Neuronal stem cell (in vitro differentiated cells): ENCODE measurements around the gene CTRL.

ENCODE experiments used
- DNase-seq: peaks from one replicate; pipeline ENCODE4 v3.0.0-alpha.2; 2013; ENCODE audit warnings: low spot score
- H2AFZ ChIP-seq: one replicate; pipeline ENCODE4 v1.6.1; 2013; ENCODE audit warnings: mild to moderate bottlenecking, low read length, inconsistent platforms
- H2AK5ac ChIP-seq: 2 replicates; pipeline ENCODE4 v1.6.1; 2013; ENCODE audit warnings: low read depth, mild to moderate bottlenecking, inconsistent platforms, low read length, moderate library complexity, mixed read lengths
- H2BK120ac ChIP-seq: 2 replicates; pipeline ENCODE4 v1.6.1; 2013; ENCODE audit warnings: low read depth, mild to moderate bottlenecking, inconsistent platforms, low read length, moderate library complexity, mixed read lengths
- H2BK12ac ChIP-seq: one replicate; pipeline ENCODE4 v1.6.1; 2013; ENCODE audit warnings: low read length, inconsistent platforms
- H2BK15ac ChIP-seq: 2 replicates; pipeline ENCODE4 v1.6.1; 2013; ENCODE audit warnings: mild to moderate bottlenecking, low read length, inconsistent platforms, mixed read lengths
- H2BK5ac ChIP-seq: one replicate; pipeline ENCODE4 v1.6.1; 2013; ENCODE audit warnings: inconsistent platforms, mild to moderate bottlenecking, low read length, moderate library complexity
- H3K14ac ChIP-seq: one replicate; pipeline ENCODE4 v1.6.1; 2013; ENCODE audit warnings: low read length, inconsistent platforms
- H3K18ac ChIP-seq: 2 replicates; pipeline ENCODE4 v1.6.1; 2013; ENCODE audit warnings: low read length, inconsistent platforms
- H3K23ac ChIP-seq: 2 replicates; pipeline ENCODE4 v1.6.1; 2013; ENCODE audit warnings: low read depth, mild to moderate bottlenecking, mixed read lengths, low read length, inconsistent platforms; ENCODE audit not compliant: poor library complexity
- H3K27ac ChIP-seq: replicated peaks from 3 replicates; pipeline ENCODE4 v1.5.1; 2013; ENCODE audit warnings: low read length, inconsistent platforms
- H3K27me3 ChIP-seq, 3 experiments: 2 replicates each; pipeline ENCODE4 v1.6.1; 2013; ENCODE audit warnings: low read length in 3 of 3, mild to moderate bottlenecking in 2 of 3, inconsistent platforms in 1 of 3, low read depth in 1 of 3, mixed read lengths in 1 of 3, moderate library complexity in 1 of 3; ENCODE audit not compliant: control insufficient read depth in 3 of 3, insufficient read depth in 3 of 3
- H3K36me3 ChIP-seq, 2 donors: replicated peaks in 1 of 2; 2 replicates each; pipeline ENCODE4 v1.6.1; 2013; ENCODE audit warnings: low read length in 2 of 2; ENCODE audit not compliant: control insufficient read depth in 2 of 2, insufficient read depth in 2 of 2
- H3K4ac ChIP-seq: 2 replicates; pipeline ENCODE4 v1.6.1; 2013; ENCODE audit warnings: inconsistent platforms, mild to moderate bottlenecking, low read length, moderate library complexity
- H3K4me1 ChIP-seq, 2 donors: 1 replicate in 1 of 2; 2 replicates in 1 of 2; pipeline ENCODE4 v1.6.1; 2013; ENCODE audit warnings: low read length in 2 of 2, low read depth in 1 of 2; ENCODE audit not compliant: control insufficient read depth in 2 of 2, insufficient read depth in 1 of 2
- H3K4me2 ChIP-seq: one replicate; pipeline ENCODE4 v1.6.1; 2013; ENCODE audit warnings: mild to moderate bottlenecking, low read length, inconsistent platforms; ENCODE audit not compliant: insufficient read depth, poor library complexity, severe bottlenecking
- H3K4me3 ChIP-seq, 2 donors: 2 replicates each; pipeline ENCODE4 v1.5.1; 2013; ENCODE audit warnings: low read length in 2 of 2, mild to moderate bottlenecking in 2 of 2, inconsistent platforms in 1 of 2, moderate library complexity in 1 of 2
- H3K79me1 ChIP-seq: one replicate; pipeline ENCODE4 v1.6.1; 2013; ENCODE audit warnings: low read depth, mild to moderate bottlenecking, inconsistent platforms, low read length, moderate library complexity
- H3K9ac ChIP-seq: one replicate; pipeline ENCODE4 v1.6.1; 2013; ENCODE audit warnings: mild to moderate bottlenecking, low read depth, low read length, inconsistent platforms; ENCODE audit not compliant: poor library complexity
- H3K9me3 ChIP-seq, 2 donors: replicated peaks in 1 of 2; 2 replicates each; pipeline versions ENCODE3 to v1.6.1; 2013; ENCODE audit warnings: low read length in 2 of 2, mild to moderate bottlenecking in 2 of 2, inconsistent platforms in 1 of 2, low read depth in 1 of 2, mixed read lengths in 1 of 2, moderate library complexity in 1 of 2; ENCODE audit not compliant: control insufficient read depth in 2 of 2, insufficient read depth in 1 of 2
- H4K8ac ChIP-seq: one replicate; pipeline ENCODE4 v1.6.1; 2013; ENCODE audit warnings: low read depth, mild to moderate bottlenecking, inconsistent platforms, low read length, moderate library complexity
- H4K91ac ChIP-seq: one replicate; pipeline ENCODE4 v1.6.1; 2013; ENCODE audit warnings: low read length, low read depth, mild to moderate bottlenecking, inconsistent platforms; ENCODE audit not compliant: poor library complexity
- WGBS, 2 donors: extraction: QIAGEN DNeasy Blood & Tissue Kit; methylation state at CpG; one replicate each; pipeline ENCODE4 v1.1.7; 2013; ENCODE audit warnings: missing lambda C conversion rate in 2 of 2, mixed read lengths in 1 of 2; ENCODE audit not compliant: insufficient read length in 2 of 2, insufficient replicate concordance in 1 of 2; ENCODE audit errors: extremely low coverage in 2 of 2; 5-methylcytosine and 5-hydroxymethylcytosine counted together

Gene CTRL

DNA sequence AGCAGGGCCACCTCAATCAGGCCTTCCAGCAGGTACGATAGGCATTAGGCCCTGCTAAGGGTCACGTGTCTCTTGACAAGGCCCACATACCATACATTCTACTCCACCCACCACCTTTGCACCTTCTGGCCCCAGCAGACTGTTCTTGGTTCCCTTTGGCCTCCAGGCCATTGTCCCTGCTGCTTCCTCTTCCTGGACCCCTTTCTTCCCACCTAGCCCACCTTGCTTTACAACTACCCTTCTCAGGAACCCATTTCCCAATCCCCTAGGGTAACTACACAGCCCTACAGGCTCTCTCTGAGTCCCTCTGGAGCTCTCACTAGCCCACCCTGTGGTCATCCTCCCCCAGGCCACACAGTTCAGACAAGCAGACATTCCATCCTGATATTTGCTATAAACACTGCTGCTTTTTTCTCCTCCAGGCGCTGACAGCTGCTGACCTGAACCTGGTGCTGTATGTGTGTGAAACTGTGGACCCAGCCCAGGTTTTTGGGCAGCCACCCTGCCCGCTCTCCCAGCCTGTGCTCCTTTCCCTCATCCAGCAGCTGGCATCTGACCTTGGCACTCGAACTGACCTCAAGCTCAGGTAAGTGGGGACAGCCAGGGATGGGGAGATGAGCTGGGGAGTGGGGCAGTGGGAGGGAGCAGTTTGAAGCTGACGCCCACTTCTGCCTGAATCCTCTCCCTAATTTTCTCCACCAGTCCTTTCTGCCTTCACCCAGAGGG is 48.4 kb downstream of the CTRL start:
- no peak overlapping the region for H2BK15ac ChIP-seq
- no peak for DNase-seq
- H3K9me3 ChIP-seq, result peaks cover 0 to 1% of the 10 kb centered on the region in 2 donors
- no peak overlapping the region for H3K4me2 ChIP-seq
- H3K36me3 ChIP-seq, result peaks cover 54 to 68% of the 10 kb centered on the region in 2 donors
- H3K23ac ChIP-seq, result no peak overlapping the region
- no peak overlapping the region for H2BK5ac ChIP-seq
- H2BK12ac ChIP-seq, result no peak overlapping the region
- no peaks in the 10 kb centered on the region for H3K27me3 ChIP-seq
- no peak overlapping the region for H4K91ac ChIP-seq
- no peak overlapping the region for H2AFZ ChIP-seq
- no peak overlapping the region for H3K4me3 ChIP-seq
- no peak overlapping the region for H3K18ac ChIP-seq
- H4K8ac ChIP-seq, result no peak overlapping the region
- H3K14ac ChIP-seq, result no peak overlapping the region
- H3K4me1 ChIP-seq, result peaks cover 0 to 3% of the 10 kb centered on the region in 2 donors
- H3K9ac ChIP-seq, result no peak overlapping the region
- H3K79me1 ChIP-seq, result peaks cover 5% of the 10 kb centered on the region
- no peak overlapping the region for H2AK5ac ChIP-seq
- no peak overlapping the region for H3K27ac ChIP-seq
- no CpG with 5 or more reads among the region's 6 CpGs for WGBS, 2 donors
- H2BK120ac ChIP-seq, result no peak overlapping the region
- H3K4ac ChIP-seq, result no peak overlapping the region

DNA sequence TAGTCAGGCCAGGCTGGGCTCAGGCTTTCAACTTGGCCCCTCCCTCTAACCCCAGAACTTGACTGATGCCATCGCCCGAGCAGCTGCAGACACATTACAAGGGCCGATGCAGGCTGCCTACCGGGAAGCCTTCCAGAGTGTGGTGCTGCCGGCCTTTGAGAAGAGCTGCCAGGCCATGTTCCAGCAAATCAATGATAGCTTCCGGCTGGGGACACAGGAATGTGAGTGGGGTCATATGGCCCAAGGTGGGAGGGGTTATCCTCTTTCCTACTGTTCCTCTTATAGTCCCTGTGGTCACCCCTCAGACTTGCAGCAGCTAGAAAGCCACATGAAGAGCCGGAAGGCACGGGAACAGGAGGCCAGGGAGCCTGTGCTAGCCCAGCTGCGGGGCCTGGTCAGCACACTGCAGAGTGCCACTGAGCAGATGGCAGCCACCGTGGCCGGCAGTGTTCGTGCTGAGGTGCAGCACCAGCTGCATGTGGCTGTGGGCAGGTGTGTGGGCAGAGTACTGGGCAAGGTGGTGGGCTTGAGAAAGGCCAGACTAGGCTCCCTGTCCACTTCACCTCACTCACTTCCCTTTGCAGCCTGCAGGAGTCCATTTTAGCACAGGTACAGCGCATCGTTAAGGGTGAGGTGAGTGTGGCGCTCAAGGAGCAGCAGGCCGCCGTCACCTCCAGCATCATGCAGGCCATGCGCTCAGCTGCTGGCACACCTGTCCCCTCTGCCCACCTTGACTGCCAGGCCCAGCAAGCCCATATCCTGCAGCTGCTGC is 49.1 kb downstream of the CTRL start:
- H3K27ac ChIP-seq, result no peak overlapping the region
- no peak for DNase-seq

GRCh38 chr16:67881621-67882161 is 50.0 kb downstream of the CTRL start:
- Histone ChIP-seq H2BK15ac (no peak overlapping the region), H4K8ac (no peak overlapping the region), H3K9ac (no peak overlapping the region), H3K23ac (no peak overlapping the region), H4K91ac (no peak overlapping the region), H3K9me3 (peaks cover 0 to 1% of the 10 kb centered on the region in 2 donors), H2BK5ac (no peak overlapping the region), H3K4me2 (no peak overlapping the region), H3K27ac (no peak overlapping the region), H3K36me3 (peaks cover 70 to 84% of the 10 kb centered on the region in 2 donors), H2BK12ac (no peak overlapping the region), H3K4ac (no peak overlapping the region), H3K79me1 (peaks cover 8% of the 10 kb centered on the region), H2BK120ac (no peak overlapping the region), H3K18ac (no peak overlapping the region), H3K4me3 (no peak overlapping the region), H3K27me3 (no peaks in the 10 kb centered on the region), H3K14ac (no peak overlapping the region), H3K4me1 (peaks cover 0 to 3% of the 10 kb centered on the region in 2 donors), H2AFZ (no peak overlapping the region), H2AK5ac (no peak overlapping the region)
- WGBS, 2 donors, result no CpG with 5 or more reads among the region's 21 CpGs
- DNase-seq, result no peak

More for the DNA sequence above, 49.1 kb downstream of the CTRL start:
- H3K4me2 ChIP-seq, result no peak overlapping the region
- H4K91ac ChIP-seq, result no peak overlapping the region
- no peak overlapping the region for H3K18ac ChIP-seq
- peaks cover 62 to 75% of the 10 kb centered on the region in 2 donors for H3K36me3 ChIP-seq
- H3K9me3 ChIP-seq, result peaks cover 0 to 1% of the 10 kb centered on the region in 2 donors
- H3K14ac ChIP-seq, result no peak overlapping the region
- peaks cover 5% of the 10 kb centered on the region for H3K79me1 ChIP-seq
- no peak overlapping the region for H3K4me3 ChIP-seq
- H2BK120ac ChIP-seq, result no peak overlapping the region
- H2AFZ ChIP-seq, result no peak overlapping the region
- no peak overlapping the region for H4K8ac ChIP-seq
- WGBS, 2 donors, result no CpG with 5 or more reads among the region's 18 CpGs
- no peak overlapping the region for H2AK5ac ChIP-seq
- H3K4me1 ChIP-seq, result peaks cover 0 to 3% of the 10 kb centered on the region in 2 donors
- H2BK5ac ChIP-seq, result no peak overlapping the region
- H2BK12ac ChIP-seq, result no peak overlapping the region
- no peak overlapping the region for H3K4ac ChIP-seq
- no peak overlapping the region for H2BK15ac ChIP-seq
- H3K23ac ChIP-seq, result no peak overlapping the region
- no peak overlapping the region for H3K9ac ChIP-seq
- no peaks in the 10 kb centered on the region for H3K27me3 ChIP-seq

- Histone ChIP-seq H2AK5ac (no peak overlapping the region), H3K14ac (no peak overlapping the region), H3K4me1 (peaks cover 0 to 3% of the 10 kb centered on the region in 2 donors), H3K27ac (no peak overlapping the region), H2BK15ac (no peak overlapping the region), H2BK12ac (no peak overlapping the region), H3K4me2 (no peak overlapping the region), H3K36me3 (peaks cover 77 to 95% of the 10 kb centered on the region in 2 donors), H3K18ac (no peak overlapping the region), H4K91ac (no peak overlapping the region), H3K79me1 (peaks cover 8% of the 10 kb centered on the region), H3K9me3 (peaks cover 0 to 1% of the 10 kb centered on the region in 2 donors), H2BK120ac (no peak overlapping the region), H3K9ac (no peak overlapping the region), H3K23ac (peak overlapping the region; percentile 71), H2BK5ac (no peak overlapping the region), H4K8ac (no peak overlapping the region), H3K27me3 (no peaks in the 10 kb centered on the region), H2AFZ (no peak overlapping the region), H3K4ac (no peak overlapping the region), H3K4me3 (no peak overlapping the region)
- DNase-seq, result no peak
- WGBS, 2 donors, result no CpG with 5 or more reads among the region's 13 CpGs
Observed at GRCh38 chr16:67880584-67880983, 51.1 kb downstream of the CTRL start.
